Activated naive CD4-positive, alpha-beta T cell treated with anti-CD3 and anti-CD28 coated beads, Interleukin-2, amount 50 U/mL, for 24 hours (primary cell): ENCODE measurements around the gene CCDC8.
A peak's percentile ranks its signal among the peaks of the same experiment; 100 is the strongest.

Experiments used
- H3K27ac Mint-ChIP-seq: one replicate; pipeline ENCODE4 v1.8.0; 2021; ENCODE audit warnings: mild to moderate bottlenecking, mixed read lengths
- H3K27me3 Mint-ChIP-seq: one replicate; pipeline ENCODE4 v1.8.0; 2021; ENCODE audit warnings: mixed read lengths
- H3K36me3 Mint-ChIP-seq: one replicate; pipeline ENCODE4 v1.8.0; 2021; ENCODE audit warnings: mixed read lengths
- H3K4me1 Mint-ChIP-seq: one replicate; pipeline ENCODE4 v1.8.0; 2021; ENCODE audit warnings: mixed read lengths
- H3K4me3 Mint-ChIP-seq: one replicate; pipeline ENCODE4 v1.8.0; 2021; ENCODE audit warnings: mild to moderate bottlenecking, mixed read lengths
- H3K9me3 Mint-ChIP-seq: one replicate; pipeline ENCODE4 v1.8.0; 2021; ENCODE audit warnings: mixed read lengths

CCDC8 gene

GRCh38 chr19:46393456-46394401 is 19.6 kb downstream of the CCDC8 start:
- peaks cover 3% of the 10 kb centered on the region for H3K27me3 Mint-ChIP-seq
- no peak overlapping the region for H3K27ac Mint-ChIP-seq
- H3K4me3 Mint-ChIP-seq, result no peak overlapping the region

GRCh38 chr19:46392837-46393236 is 20.5 kb downstream of the CCDC8 start:
- Mint-ChIP-seq H3K27ac (no peak overlapping the region), H3K9me3 (no peaks in the 10 kb centered on the region), H3K27me3 (peaks cover 3% of the 10 kb centered on the region), H3K4me3 (no peak overlapping the region), H3K36me3 (peaks cover 9% of the 10 kb centered on the region), H3K4me1 (peaks cover 10% of the 10 kb centered on the region)

More at GRCh38 chr19:46393456-46394401, 19.6 kb downstream of the CCDC8 start:
- Mint-ChIP-seq H3K9me3 (no peaks in the 10 kb centered on the region), H3K36me3 (peaks cover 9% of the 10 kb centered on the region), H3K4me1 (peaks cover 10% of the 10 kb centered on the region)

- H3K27ac Mint-ChIP-seq, result peak overlapping the region; percentile 67
These were observed 21.0 kb downstream of the CCDC8 start for GRCh38 chr19:46392252-46392801.

DNA sequence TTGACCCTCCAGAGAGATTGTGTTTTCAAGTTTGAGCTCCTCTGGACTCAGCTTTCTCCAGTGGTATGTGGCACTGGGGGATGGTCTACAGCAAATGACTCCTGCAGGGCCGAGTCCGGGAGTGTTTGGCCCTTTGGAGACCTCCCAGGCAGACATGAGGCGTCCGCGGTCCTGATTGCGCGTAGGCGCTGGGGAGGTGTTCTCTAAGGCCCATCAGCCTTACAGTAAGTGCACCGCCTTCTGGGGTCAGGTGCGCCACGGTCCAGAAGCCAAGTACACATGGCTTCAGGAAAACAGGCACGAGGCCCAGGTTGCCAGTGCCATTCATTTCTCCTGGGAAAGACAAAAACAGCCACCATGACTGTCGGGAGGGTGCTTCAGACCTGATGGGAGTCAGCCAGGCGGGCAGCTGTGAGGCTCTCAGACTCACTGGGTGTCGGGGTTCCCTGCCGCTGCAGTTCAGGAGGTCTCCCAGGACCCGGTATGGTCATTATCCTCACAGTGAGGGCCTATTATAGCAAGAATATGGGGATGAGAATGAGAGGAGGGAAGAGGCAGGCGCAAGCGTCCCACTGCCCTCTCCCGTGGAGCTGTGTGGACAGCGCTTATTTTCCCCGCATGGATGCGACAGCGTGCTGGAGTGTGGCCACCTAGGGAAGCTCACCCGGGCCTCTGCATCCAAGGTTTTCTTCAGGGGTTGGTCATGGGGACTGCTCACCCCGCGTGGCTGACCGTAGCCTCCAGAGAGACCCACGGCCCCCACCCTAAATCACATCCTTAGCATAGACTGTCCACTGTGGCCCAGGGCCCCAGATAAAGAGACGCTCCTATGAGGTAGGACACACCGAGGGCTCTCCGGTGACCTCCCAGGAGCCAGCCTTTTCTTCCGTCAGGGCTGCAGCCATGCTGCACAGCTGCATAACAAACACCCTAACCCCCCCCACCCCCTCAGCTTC is 21.8 kb downstream of the CCDC8 start:
- Mint-ChIP-seq H3K27ac (no peak overlapping the region), H3K36me3 (peaks cover 15% of the 10 kb centered on the region), H3K4me3 (no peak overlapping the region), H3K9me3 (no peaks in the 10 kb centered on the region), H3K4me1 (peaks cover 10% of the 10 kb centered on the region), H3K27me3 (no peaks in the 10 kb centered on the region)

More at GRCh38 chr19:46392252-46392801, 21.0 kb downstream of the CCDC8 start:
- Mint-ChIP-seq H3K9me3 (no peaks in the 10 kb centered on the region), H3K4me3 (no peak overlapping the region), H3K4me1 (peaks cover 10% of the 10 kb centered on the region), H3K27me3 (no peaks in the 10 kb centered on the region), H3K36me3 (peaks cover 12% of the 10 kb centered on the region)

DNA sequence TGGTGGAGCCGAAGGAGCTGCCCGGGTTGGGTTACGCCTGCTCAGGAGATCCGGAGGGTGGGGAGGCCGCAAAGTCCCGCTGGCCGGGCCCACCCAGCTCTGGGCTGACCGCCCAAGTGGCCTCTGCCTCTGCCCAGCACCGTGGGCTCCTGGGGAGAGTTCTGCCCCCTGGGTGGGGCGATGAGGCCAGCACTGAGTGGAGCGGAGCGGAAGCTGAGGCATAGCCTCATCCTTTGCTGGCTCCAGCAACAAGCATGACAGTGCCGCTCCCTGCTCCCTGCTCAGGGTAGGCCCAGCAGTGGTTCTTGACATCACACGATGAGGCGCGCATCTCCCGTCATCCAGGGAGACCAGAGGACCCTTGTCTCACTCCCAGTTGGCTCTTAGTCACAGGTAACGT is 22.5 kb downstream of the CCDC8 start:
- H3K9me3 Mint-ChIP-seq, result no peaks in the 10 kb centered on the region
- H3K4me1 Mint-ChIP-seq, result peaks cover 10% of the 10 kb centered on the region
- no peak overlapping the region for H3K4me3 Mint-ChIP-seq
- H3K36me3 Mint-ChIP-seq, result peaks cover 17% of the 10 kb centered on the region
- no peak overlapping the region for H3K27ac Mint-ChIP-seq
- H3K27me3 Mint-ChIP-seq, result no peaks in the 10 kb centered on the region

DNA sequence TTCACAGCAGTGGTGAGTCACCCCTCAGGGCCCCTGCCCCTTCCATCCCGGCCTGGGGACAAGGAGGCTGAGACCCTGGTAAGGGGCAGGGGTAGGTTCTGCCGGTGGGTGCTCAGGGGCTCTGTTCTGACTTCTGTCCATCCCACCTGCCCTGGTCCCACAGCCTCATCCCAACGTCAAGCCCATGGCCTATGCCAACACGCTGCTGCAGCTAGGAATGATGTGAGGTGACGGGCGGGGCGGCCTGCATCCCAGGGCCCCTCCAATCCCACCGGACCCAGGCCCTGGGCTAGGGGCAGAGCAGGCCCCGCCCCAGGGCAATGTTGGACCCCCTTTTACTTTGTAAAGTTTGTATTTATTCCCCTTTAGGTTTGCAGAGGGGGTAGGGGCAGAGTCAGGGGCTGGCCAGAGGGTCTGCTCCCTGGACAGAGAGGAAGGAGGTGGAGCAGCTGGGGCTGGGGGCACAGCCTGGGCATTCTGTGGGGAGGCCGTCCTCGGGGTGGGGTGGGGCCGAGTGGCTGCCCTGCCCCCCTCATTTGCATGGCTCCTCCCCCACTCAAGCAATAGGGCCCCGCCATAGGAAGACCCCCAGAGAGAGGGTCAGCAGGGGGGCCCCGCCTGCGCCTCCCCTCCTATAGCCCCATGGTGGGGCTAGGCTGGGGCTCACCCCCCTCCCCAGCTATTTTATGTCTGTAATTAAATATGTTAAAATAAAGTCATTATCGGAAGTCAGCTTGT is 23.1 kb downstream of the CCDC8 start:
- Mint-ChIP-seq H3K4me1 (peaks cover 10% of the 10 kb centered on the region), H3K4me3 (no peak overlapping the region), H3K27me3 (no peaks in the 10 kb centered on the region), H3K27ac (no peak overlapping the region), H3K36me3 (peaks cover 18% of the 10 kb centered on the region), H3K9me3 (no peaks in the 10 kb centered on the region)

DNA sequence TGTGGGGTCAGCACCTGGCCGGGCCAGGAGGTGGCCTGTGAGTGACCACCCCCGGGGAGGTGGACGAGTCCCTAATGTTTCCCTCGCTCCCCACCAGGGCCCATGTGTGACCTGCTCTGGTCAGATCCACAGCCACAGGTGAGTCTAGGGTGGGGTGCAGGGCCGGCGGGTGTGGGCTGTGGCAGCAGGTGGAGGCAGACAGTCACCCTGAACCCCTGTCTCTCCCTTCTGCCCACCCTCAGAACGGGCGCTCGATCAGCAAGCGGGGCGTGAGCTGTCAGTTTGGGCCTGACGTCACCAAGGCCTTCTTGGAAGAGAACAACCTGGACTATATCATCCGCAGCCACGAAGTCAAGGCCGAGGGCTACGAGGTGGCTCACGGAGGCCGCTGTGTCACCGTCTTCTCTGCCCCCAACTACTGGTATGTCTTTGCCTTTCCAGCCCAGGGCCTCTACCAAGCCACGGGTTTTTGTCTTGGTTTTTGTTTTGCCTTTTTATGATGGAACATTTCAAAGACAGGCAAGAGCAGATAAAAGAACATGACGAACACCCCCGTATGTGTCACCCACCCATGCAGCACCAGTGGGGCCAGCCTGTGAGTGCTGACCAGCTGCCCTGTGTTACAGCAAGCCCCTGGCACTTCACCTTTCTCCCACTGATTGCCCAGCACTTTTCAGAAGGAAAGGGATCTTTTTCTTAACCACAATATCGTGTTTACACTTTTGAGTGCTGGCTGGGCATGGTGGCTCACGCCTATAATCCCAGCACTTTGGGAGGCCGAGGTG is 24.9 kb downstream of the CCDC8 start:
- H3K36me3 Mint-ChIP-seq, result peaks cover 20% of the 10 kb centered on the region
- no peaks in the 10 kb centered on the region for H3K27me3 Mint-ChIP-seq
- no peak overlapping the region for H3K27ac Mint-ChIP-seq
- H3K4me1 Mint-ChIP-seq, result peaks cover 6% of the 10 kb centered on the region
- no peaks in the 10 kb centered on the region for H3K9me3 Mint-ChIP-seq
- H3K4me3 Mint-ChIP-seq, result no peak overlapping the region

DNA sequence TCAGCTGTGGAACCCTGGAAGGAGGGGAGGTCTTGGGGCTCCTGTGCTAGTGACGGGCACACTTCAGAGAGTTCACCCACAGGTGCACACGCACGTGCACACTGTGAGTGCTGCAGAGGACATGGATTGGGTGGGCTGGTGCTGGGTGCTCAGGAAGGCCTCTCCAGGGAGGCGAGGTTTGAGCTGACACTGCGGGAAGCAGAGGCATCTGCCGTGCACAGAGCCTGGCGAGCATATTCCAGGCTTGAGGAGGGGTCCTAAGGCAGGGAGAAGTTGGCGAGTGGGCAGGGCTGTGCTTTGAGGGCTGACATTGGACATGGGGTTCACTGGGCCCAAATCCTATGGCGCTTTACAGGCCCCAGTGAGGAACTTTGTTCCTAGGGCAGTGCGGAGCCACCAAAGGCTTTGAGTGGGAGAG is 25.6 kb downstream of the CCDC8 start:
- H3K27me3 Mint-ChIP-seq, result no peaks in the 10 kb centered on the region
- H3K9me3 Mint-ChIP-seq, result no peaks in the 10 kb centered on the region
- H3K4me3 Mint-ChIP-seq, result no peak overlapping the region
- H3K27ac Mint-ChIP-seq, result no peak overlapping the region
- H3K36me3 Mint-ChIP-seq, result peaks cover 19% of the 10 kb centered on the region
- H3K4me1 Mint-ChIP-seq, result peaks cover 4% of the 10 kb centered on the region

DNA sequence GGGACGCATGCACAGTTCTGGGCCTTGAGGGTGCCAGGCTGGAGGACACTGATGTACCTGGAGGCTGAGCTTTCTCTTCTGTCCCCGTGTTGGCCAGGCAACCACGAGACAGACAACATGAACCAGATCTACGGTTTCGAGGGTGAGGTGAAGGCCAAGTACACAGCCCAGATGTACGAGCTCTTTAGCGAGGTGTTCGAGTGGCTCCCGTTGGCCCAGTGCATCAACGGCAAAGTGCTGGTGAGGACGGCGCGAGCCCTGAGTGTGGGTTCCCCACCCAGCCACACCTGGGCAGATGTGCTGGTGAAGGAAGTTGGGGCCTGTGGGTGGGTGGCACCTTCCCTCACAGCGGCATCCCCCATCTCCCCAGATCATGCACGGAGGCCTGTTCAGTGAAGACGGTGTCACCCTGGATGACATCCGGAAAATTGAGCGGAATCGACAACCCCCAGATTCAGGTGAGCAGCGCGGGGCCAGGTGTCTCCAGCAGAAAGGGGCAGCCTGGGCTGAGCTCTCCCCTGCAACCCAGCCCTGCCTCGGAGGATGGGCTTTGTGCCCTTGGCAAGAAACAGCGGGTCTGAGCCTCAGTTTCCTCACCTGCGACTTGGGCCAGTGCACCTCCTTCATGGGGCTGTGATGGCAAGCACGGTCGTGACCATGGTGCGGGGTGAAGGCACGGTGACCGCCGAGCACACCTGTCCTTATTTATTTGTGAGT is 26.2 kb downstream of the CCDC8 start:
- Mint-ChIP-seq H3K36me3 (peaks cover 16% of the 10 kb centered on the region), H3K4me1 (no peaks in the 10 kb centered on the region), H3K27ac (no peak overlapping the region), H3K9me3 (no peaks in the 10 kb centered on the region), H3K27me3 (no peaks in the 10 kb centered on the region), H3K4me3 (no peak overlapping the region)

DNA sequence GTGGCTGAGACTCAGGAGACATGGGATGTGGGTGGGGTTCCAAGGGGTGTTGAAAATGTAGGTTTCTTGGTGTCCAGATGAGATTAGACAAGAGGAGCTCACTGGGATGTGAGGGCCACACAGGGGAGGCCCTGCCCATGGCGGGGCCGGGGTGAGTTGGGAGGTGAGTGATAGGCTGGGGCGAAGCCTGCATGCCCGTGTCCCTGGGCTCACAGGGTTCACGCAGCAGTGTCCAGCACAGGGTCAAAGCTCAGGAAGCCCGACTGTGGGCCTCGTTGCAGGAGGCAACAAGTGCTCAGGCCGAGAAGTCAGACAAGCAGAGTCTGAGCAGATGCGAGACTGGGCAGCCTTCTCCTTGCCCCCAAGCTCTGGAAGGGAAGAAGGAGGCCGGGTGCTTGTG is 27.2 kb downstream of the CCDC8 start:
- Mint-ChIP-seq H3K4me1 (no peaks in the 10 kb centered on the region), H3K27me3 (no peaks in the 10 kb centered on the region), H3K9me3 (no peaks in the 10 kb centered on the region), H3K4me3 (no peak overlapping the region), H3K27ac (no peak overlapping the region), H3K36me3 (peaks cover 16% of the 10 kb centered on the region)

DNA sequence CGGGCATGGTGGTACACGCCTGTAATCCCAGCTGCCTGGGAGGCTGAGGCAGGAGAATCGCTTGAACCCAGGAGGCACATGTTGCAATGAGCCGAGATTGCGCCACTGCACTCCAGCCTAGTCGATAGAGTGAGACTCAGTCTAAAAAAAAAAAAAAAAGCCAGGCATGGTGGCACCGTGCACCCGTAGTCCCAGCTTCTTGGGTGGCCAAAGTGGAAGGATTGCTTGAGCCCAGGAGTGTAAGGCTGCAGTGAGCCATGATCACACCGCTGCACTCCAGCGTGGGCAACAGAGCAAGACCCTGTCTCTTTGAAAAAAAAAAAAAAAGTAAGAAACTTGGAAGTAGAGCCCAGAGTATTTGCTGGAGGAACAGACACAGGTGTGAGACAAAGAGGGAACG is 27.7 kb downstream of the CCDC8 start:
- Mint-ChIP-seq H3K27ac (no peak overlapping the region), H3K9me3 (no peaks in the 10 kb centered on the region), H3K4me1 (peaks cover 4% of the 10 kb centered on the region), H3K4me3 (no peak overlapping the region), H3K36me3 (peaks cover 21% of the 10 kb centered on the region), H3K27me3 (no peaks in the 10 kb centered on the region)

DNA sequence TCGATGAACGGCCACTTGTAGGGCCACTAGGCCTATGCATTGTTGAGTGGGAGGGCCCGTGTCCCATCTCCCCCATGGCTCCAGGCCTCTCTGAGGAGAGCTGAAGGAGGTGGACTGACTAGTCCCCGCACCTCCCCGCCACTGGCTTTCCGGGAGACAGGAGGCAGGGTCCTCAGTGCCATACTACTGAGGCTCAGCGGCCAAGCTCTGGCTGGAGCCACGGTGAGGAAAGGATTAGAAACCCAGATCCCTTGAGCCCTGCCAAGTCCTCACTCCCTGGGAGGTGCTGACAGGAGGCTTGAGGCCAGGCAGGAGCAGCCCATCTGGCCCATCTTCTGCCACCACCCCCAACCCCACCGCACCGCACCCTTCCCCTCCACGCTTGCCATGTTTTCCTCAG is 29.0 kb downstream of the CCDC8 start:
- Mint-ChIP-seq H3K4me3 (no peak overlapping the region), H3K4me1 (peaks cover 8% of the 10 kb centered on the region), H3K36me3 (peaks cover 23% of the 10 kb centered on the region), H3K27me3 (no peaks in the 10 kb centered on the region), H3K27ac (no peak overlapping the region), H3K9me3 (no peaks in the 10 kb centered on the region)

DNA sequence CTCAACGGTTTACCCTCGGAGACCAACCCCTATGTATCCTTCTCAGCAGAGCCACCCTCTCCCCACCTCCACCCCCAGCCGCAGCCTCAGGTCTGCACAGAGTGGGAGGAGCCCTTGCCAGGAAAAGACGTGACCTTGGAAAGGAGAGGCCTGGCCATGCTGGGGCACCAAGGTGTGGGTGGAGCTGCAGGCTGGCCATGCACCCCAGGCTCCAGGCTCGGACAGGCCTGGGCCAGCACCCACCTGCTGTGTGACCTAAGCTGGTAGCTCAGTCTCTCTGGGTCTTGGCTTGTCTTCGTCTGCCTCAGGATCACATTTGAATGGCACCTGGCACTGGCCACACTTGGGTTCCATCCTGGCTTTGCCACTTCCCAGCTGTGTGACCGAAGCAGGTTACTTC is 29.5 kb downstream of the CCDC8 start:
- Mint-ChIP-seq H3K36me3 (peaks cover 23% of the 10 kb centered on the region), H3K4me3 (no peak overlapping the region), H3K9me3 (no peaks in the 10 kb centered on the region), H3K4me1 (peaks cover 8% of the 10 kb centered on the region), H3K27ac (no peak overlapping the region), H3K27me3 (no peaks in the 10 kb centered on the region)
